Esophagus (tissue), 2 donors: ENCODE data around the gene ESR2. TPM values are rescaled to one million over a fixed set of nuclear protein-coding genes. Genes with fewer than 3 reads are reported as not detected.

ENCODE experiments used
- H3K27ac ChIP-seq, 2 donors: one replicate each; pipeline ENCODE4 v1.5.1; 2013; ENCODE audit warnings: low read depth in 2 of 2, mild to moderate bottlenecking in 2 of 2, inconsistent platforms in 1 of 2, low read length in 1 of 2, moderate library complexity in 1 of 2
- H3K27me3 ChIP-seq, 2 donors: one replicate each; pipeline ENCODE4 v1.6.1; 2013; ENCODE audit warnings: low read length in 2 of 2, control low read depth in 1 of 2, mild to moderate bottlenecking in 1 of 2; ENCODE audit not compliant: insufficient read depth in 2 of 2, control insufficient read depth in 1 of 2
- H3K36me3 ChIP-seq, 2 donors: one replicate each; pipeline ENCODE4 v1.6.1; 2013; ENCODE audit warnings: low read length in 1 of 2; ENCODE audit not compliant: control insufficient read depth in 2 of 2, insufficient read depth in 2 of 2
- H3K4me1 ChIP-seq, 2 donors: one replicate each; pipeline ENCODE4 v1.6.1; 2013; ENCODE audit warnings: low read length in 1 of 2; ENCODE audit not compliant: control insufficient read depth in 2 of 2, insufficient read depth in 2 of 2
- H3K4me3 ChIP-seq, 2 donors: one replicate each; pipeline ENCODE4 v1.5.1; 2013; ENCODE audit warnings: low read length in 2 of 2, mild to moderate bottlenecking in 2 of 2, low read depth in 1 of 2, moderate library complexity in 1 of 2
- H3K9me3 ChIP-seq, 2 donors: one replicate each; pipeline ENCODE4 v1.6.1; 2013; ENCODE audit warnings: mild to moderate bottlenecking in 2 of 2, low read depth in 1 of 2, low read length in 1 of 2, moderate library complexity in 1 of 2; ENCODE audit not compliant: control insufficient read depth in 2 of 2, insufficient read depth in 1 of 2
- WGBS, 2 donors: extraction: QIAGEN DNeasy Blood & Tissue Kit; methylation state at CpG; one replicate each; pipeline ENCODE4 v1.1.7; 2013; 5-methylcytosine and 5-hydroxymethylcytosine counted together
- polyA plus RNA-seq, 2 donors: library from polyadenylated mRNA; stranded (reverse); fragments of 200-250 nt; gene quantifications; one replicate each; pipeline ENCODE4 v1.2.3, GENCODE V29; 2013
- donor health status: healthy with polysubstance abuse.
- donor health status: Bipolar disorder and iron deficiency.

Gene ESR2
- polyA plus RNA-seq, 2 donors, result 0.15 to 0.20 TPM

GRCh38 chr14:64208981-64209380 is 85.2 kb downstream of the ESR2 start:
- 85 to 86% methylated on average over 10 of the region's 10 CpGs for WGBS, 2 donors
- Histone ChIP-seq H3K27ac (no peak overlapping the region), H3K4me1 (no peaks in the 10 kb centered on the region), H3K9me3 (no peaks in the 10 kb centered on the region), H3K27me3 (no peaks in the 10 kb centered on the region), H3K4me3 (no peak overlapping the region), H3K36me3 (peaks cover 17 to 30% of the 10 kb centered on the region in 2 donors)

- peaks cover 17 to 30% of the 10 kb centered on the region in 2 donors for H3K36me3 ChIP-seq
- no peak overlapping the region for H3K27ac ChIP-seq
- no peaks in the 10 kb centered on the region for H3K9me3 ChIP-seq
- no peaks in the 10 kb centered on the region for H3K4me1 ChIP-seq
- H3K4me3 ChIP-seq, result no peak overlapping the region
- WGBS, 2 donors, result 96 to 97% methylated on average over 7 of the region's 7 CpGs
- H3K27me3 ChIP-seq, result no peaks in the 10 kb centered on the region
Measured at GRCh38 chr14:64208261-64208660, 85.9 kb downstream of the ESR2 start.

GRCh38 chr14:64203366-64204006 is 90.7 kb downstream of the ESR2 start:
- Histone ChIP-seq H3K27me3 (no peaks in the 10 kb centered on the region), H3K9me3 (no peaks in the 10 kb centered on the region), H3K36me3 (peaks cover 0 to 13% of the 10 kb centered on the region in 2 donors), H3K4me1 (peaks cover 7 to 10% of the 10 kb centered on the region in 2 donors), H3K27ac (no peak overlapping the region), H3K4me3 (no peak overlapping the region)
- WGBS, 2 donors, result 86 to 92% methylated on average over 4 of the region's 4 CpGs

GRCh38 chr14:64202716-64203115 is 91.5 kb downstream of the ESR2 start:
- Histone ChIP-seq H3K4me3 (no peak overlapping the region), H3K27me3 (no peaks in the 10 kb centered on the region), H3K36me3 (peaks cover 2 to 10% of the 10 kb centered on the region in 2 donors), H3K4me1 (peaks cover 7 to 10% of the 10 kb centered on the region in 2 donors), H3K27ac (no peak overlapping the region), H3K9me3 (no peaks in the 10 kb centered on the region)
- WGBS, 2 donors, result 72 to 88% methylated on average over 10 of the region's 10 CpGs

GRCh38 chr14:64201921-64202545 is 92.1 kb downstream of the ESR2 start:
- H3K27ac ChIP-seq, result no peak overlapping the region
- no peaks in the 10 kb centered on the region for H3K27me3 ChIP-seq
- WGBS, 2 donors, result 86 to 91% methylated on average over 18 of the region's 18 CpGs
- peaks cover 7 to 10% of the 10 kb centered on the region in 2 donors for H3K4me1 ChIP-seq
- H3K4me3 ChIP-seq, result no peak overlapping the region
- H3K9me3 ChIP-seq, result no peaks in the 10 kb centered on the region
- H3K36me3 ChIP-seq, result peaks cover 2 to 12% of the 10 kb centered on the region in 2 donors

- 62 to 64% methylated on average over 7 of the region's 7 CpGs for WGBS, 2 donors
- H3K36me3 ChIP-seq, result peaks cover 2 to 14% of the 10 kb centered on the region in 2 donors
Measured at GRCh38 chr14:64201296-64201695, 92.9 kb downstream of the ESR2 start.

GRCh38 chr14:64200170-64200569 is 94.0 kb downstream of the ESR2 start:
- peak overlapping the region in 1 of 2 donors; percentile 33 for H3K27ac ChIP-seq
- peaks cover 7 to 10% of the 10 kb centered on the region in 2 donors for H3K4me1 ChIP-seq
- H3K4me3 ChIP-seq, result no peak overlapping the region
- WGBS, 2 donors, result 58 to 61% methylated on average over 4 of the region's 4 CpGs
- H3K27me3 ChIP-seq, result no peaks in the 10 kb centered on the region
- no peaks in the 10 kb centered on the region for H3K9me3 ChIP-seq
- peaks cover 2 to 16% of the 10 kb centered on the region in 2 donors for H3K36me3 ChIP-seq

More at GRCh38 chr14:64201296-64201695, 92.9 kb downstream of the ESR2 start:
- no peaks in the 10 kb centered on the region for H3K9me3 ChIP-seq
- H3K4me1 ChIP-seq, result peaks cover 7 to 10% of the 10 kb centered on the region in 2 donors
- peak overlapping the region in 1 of 2 donors; percentile 18 for H3K27ac ChIP-seq
- H3K4me3 ChIP-seq, result no peak overlapping the region
- no peaks in the 10 kb centered on the region for H3K27me3 ChIP-seq

GRCh38 chr14:64198486-64198885 is 95.7 kb downstream of the ESR2 start:
- 75 to 94% methylated on average over 3 of the region's 3 CpGs for WGBS, 2 donors
- H3K27me3 ChIP-seq, result no peaks in the 10 kb centered on the region
- H3K4me1 ChIP-seq, result peaks cover 7 to 10% of the 10 kb centered on the region in 2 donors
- H3K9me3 ChIP-seq, result no peaks in the 10 kb centered on the region
- peaks cover 2 to 13% of the 10 kb centered on the region in 2 donors for H3K36me3 ChIP-seq
- no peak overlapping the region for H3K4me3 ChIP-seq
- peak overlapping the region in 1 of 2 donors; percentile 18 for H3K27ac ChIP-seq

- 66 to 82% methylated on average over 3 of the region's 3 CpGs for WGBS, 2 donors
- Histone ChIP-seq H3K4me3 (no peak overlapping the region), H3K27ac (no peak overlapping the region), H3K4me1 (peaks cover 7 to 10% of the 10 kb centered on the region in 2 donors), H3K27me3 (no peaks in the 10 kb centered on the region), H3K9me3 (no peaks in the 10 kb centered on the region), H3K36me3 (peaks cover 2 to 13% of the 10 kb centered on the region in 2 donors)
Measured at GRCh38 chr14:64197996-64198395, 96.2 kb downstream of the ESR2 start.
